ENCODE results near the gene PCCA.
"Not testable (repeated sequence)": the region's sequence is repeated elsewhere in the genome, so short reads cannot be mapped to it uniquely, and the experiment has no call there.

PCCA gene

DNA sequence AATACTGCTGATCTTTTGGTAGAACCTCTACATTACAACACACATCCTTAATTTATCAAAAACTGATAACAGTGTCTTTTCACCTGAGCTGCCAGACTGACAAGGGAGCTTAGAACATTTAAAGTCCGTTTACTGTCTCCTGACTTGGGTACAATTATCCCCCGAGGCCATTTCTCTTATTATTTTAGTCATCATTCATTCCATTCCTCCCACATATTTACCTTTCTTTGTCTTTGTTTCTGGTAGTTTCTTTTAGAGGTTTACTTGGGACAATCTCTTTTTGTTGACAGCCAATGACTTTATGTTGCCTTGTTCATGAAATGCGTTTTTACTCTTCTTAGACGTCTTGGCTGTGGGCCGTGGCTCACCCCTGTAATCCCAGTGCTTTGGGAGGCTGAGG is 186.9 kb downstream of the PCCA start:
- H3K4me3 ChIP-seq: no peak overlapping the region
- no peaks in the 10 kb centered on the region for H3K27me3 ChIP-seq (ENCODE audit: low read depth)
- no peaks in the 10 kb centered on the region for H3K36me3 ChIP-seq (replicated peaks)
- peak in 1 of 2 experiments; percentile 21 for DNase-seq (ENCODE audit: low spot score in 2 of 2)
- H3K4me1 ChIP-seq: no peaks in the 10 kb centered on the region
- in situ Hi-C loops (cut with MboI; ENCODE audit: low sequenced_read_pairs): no loop called here
- no peaks in the 10 kb centered on the region for H3K9me3 ChIP-seq

DNA sequence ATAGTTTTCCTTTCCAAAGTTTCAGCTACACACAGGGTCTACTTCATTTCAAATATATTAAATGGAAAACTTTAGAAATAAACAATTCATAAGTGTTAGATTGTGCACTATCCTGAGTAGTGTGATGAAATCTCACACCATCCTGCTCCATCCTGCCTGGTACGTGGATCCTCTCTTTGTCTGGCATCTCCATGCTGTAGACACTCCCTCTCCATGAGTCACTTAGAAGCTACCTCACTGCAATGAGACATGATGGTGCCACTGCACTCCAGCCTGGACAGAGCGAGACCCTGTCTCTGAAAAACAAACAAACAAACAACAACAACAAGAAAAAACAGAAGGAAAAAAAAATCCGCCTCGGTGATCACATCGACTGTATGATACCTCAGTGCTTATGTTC is 191.8 kb downstream of the PCCA start:
- no peak for DNase-seq (ENCODE audit: low spot score in 2 of 2)
- no peaks in the 10 kb centered on the region for H3K27me3 ChIP-seq (ENCODE audit: low read depth)
- in situ Hi-C loops (cut with MboI; ENCODE audit: low sequenced_read_pairs): no loop called here
- no peaks in the 10 kb centered on the region for H3K4me1 ChIP-seq
- no peak overlapping the region for H3K4me3 ChIP-seq
- no peaks in the 10 kb centered on the region for H3K36me3 ChIP-seq (replicated peaks)
- no peaks in the 10 kb centered on the region for H3K9me3 ChIP-seq

DNA sequence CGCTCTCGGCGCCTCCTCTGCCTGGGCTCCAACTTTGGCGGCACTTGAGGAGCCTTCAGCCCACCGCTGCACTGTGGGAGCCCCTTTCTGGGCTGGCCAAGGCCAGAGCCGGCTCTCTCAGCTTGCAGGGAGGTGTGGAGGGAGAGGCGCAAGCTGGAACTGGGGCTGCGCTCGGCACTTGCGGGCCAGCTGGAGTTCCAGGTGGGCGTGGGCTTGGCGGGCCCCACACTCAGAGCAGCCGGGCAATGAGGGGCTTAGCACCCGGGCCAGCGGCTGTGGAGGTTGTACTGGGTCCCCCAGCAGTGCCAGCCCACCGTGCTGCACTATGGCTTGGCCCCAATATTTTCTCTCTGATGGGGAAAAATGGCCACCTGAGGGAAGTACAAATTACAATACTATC is 193.4 kb downstream of the PCCA start:
- H3K36me3 ChIP-seq (replicated peaks); H3K9me3 ChIP-seq; H3K27me3 ChIP-seq (ENCODE audit: low read depth); H3K4me3 ChIP-seq; in situ Hi-C loops (cut with MboI; ENCODE audit: low sequenced_read_pairs); DNase-seq (ENCODE audit: low spot score in 2 of 2); H3K4me1 ChIP-seq: not testable (repeated sequence)

DNA sequence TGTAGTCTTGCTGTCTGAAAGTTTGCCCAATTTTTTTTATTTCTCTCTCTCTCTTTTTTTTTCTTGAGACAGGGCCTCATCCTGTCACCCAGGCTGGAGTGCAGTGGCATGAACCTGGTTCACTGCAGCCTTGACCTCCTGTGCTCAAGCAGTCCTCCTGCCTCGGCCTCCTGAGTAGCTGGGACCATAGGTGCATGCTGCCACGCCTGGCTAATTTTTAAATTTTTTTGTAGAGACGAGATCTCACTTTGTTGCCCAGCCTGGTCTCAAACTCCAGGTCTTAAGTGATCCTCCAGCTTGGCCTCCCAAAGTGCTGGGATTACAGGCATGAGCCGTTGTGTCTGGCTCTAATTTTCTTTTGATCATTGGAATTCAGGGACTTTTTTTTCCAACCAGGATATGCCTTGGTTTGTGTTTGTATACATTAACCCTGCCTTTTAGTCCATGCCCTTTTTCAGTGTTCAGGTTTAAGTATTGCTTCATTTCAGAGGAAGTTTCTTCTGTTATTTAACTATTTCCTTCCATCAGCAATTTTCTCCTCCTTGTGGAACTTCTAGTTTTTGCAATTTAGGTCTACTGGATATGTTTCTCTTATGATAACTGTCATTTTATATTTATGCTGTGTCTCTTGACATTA is 201.4 kb downstream of the PCCA start:
- Histone ChIP-seq H3K4me1 (no peaks in the 10 kb centered on the region), H3K27me3 (ENCODE audit: low read depth) (no peaks in the 10 kb centered on the region), H3K36me3 (replicated peaks) (no peaks in the 10 kb centered on the region), H3K9me3 (no peaks in the 10 kb centered on the region), H3K4me3 (no peak overlapping the region)
- in situ Hi-C loops (cut with MboI; ENCODE audit: low sequenced_read_pairs): no loop called here
- no peak for DNase-seq (ENCODE audit: low spot score in 2 of 2)

DNA sequence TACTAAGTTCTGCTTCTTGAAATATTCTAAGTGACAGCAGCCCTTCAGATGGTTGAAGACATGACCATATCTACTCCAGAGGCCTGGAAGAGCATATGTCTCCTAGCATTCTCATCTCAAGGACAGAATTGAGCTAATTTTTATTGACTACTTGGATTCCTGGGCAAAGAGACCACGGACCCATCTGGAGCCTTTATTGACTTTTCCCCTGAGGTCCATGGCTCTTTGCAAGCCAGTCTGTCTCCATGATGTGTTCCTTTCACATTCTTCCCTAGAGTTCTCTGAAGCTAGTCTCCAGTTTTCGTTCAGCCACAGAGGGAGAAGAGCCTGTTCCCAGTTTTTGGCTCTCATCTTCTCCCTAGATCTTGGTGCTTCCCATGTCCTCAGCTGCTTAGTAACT is 202.7 kb downstream of the PCCA start:
- Histone ChIP-seq H3K27me3 (ENCODE audit: low read depth) (no peaks in the 10 kb centered on the region), H3K4me1 (no peaks in the 10 kb centered on the region), H3K36me3 (replicated peaks) (no peaks in the 10 kb centered on the region), H3K4me3 (no peak overlapping the region), H3K9me3 (no peaks in the 10 kb centered on the region)
- no peak for DNase-seq (ENCODE audit: low spot score in 2 of 2)
- in situ Hi-C loops (cut with MboI; ENCODE audit: low sequenced_read_pairs): no loop called here

DNA sequence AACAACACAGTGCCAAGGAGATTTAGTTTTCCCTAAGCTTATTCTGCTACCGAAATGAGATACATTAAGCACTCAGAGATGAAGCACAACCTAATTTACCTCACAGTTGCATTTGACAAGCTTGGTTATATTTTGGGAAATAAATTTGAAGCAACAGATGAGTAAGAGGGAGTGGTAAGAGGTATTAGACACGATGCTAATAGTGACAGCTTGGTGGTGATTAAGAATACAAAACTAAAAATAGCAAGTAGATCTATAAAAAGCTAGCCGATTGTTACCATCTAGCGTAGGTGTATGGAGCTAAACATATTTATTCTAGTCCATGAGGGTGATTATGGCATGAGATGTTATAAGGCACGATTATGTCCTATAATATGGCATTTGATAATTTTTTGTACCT is 208.5 kb downstream of the PCCA start:
- Histone ChIP-seq H3K4me1 (peaks cover 9% of the 10 kb centered on the region), H3K27me3 (ENCODE audit: low read depth) (no peaks in the 10 kb centered on the region), H3K9me3 (no peaks in the 10 kb centered on the region), H3K36me3 (replicated peaks) (no peaks in the 10 kb centered on the region), H3K4me3 (no peak overlapping the region)
- no peak for DNase-seq (ENCODE audit: low spot score in 2 of 2)
- in situ Hi-C loops (cut with MboI; ENCODE audit: low sequenced_read_pairs): no loop called here

DNA sequence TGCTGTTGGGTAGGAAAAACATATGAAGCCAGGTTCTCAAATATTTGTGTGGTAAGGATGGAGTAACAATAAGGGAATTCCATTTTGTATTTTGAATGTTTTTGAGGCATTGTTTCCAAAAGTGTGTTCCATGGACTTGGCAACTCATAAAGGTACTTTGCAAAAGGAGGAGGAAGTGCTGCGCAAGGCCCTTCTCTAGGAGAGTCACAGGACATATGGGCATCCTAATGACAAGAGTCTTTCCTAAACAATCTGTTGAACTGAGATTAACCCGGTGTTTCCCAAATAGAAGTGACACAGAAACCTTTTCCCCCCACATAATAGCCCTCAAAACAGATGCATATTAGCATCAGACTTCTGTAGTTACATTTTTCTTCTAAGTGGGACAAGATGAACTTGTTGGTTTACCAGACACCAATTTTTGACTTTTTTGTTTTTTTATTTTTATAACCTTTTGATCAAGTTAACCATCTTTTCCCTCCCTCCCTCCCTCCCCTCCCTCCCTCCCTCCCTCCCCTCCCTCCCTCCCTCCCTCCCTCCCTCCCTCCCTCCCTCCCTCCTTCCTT is 209.3 kb downstream of the PCCA start:
- in situ Hi-C loops (cut with MboI; ENCODE audit: low sequenced_read_pairs): no loop called here
- Histone ChIP-seq H3K27me3 (ENCODE audit: low read depth) (no peaks in the 10 kb centered on the region), H3K9me3 (no peaks in the 10 kb centered on the region), H3K4me3 (no peak overlapping the region), H3K36me3 (replicated peaks) (no peaks in the 10 kb centered on the region; the same call in 1 of the 2 replicates), H3K4me1 (peaks cover 9% of the 10 kb centered on the region)
- DNase-seq (ENCODE audit: low spot score in 2 of 2): no peak

DNA sequence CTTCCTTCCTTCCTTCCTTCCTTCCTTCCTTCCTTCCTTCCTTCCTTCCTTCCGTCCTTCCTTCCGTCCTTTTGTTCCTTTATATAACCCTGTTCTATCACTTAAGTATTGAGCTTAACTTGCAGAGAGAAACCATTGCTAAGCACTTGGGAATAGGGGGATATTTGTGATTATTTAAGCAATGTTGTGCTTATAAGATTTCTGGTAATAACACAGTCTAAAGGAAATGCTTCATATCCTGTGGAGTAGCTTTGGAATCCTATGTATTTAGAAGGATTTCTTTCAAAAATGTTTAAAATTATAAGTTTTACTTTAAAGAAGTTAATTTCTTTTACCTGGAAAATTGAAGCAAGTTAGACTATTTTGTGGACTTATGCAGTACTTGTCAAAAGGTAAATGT is 209.8 kb downstream of the PCCA start:
- Histone ChIP-seq H3K4me1 (peaks cover 9% of the 10 kb centered on the region), H3K36me3 (replicated peaks) (no peaks in the 10 kb centered on the region; the same call in 1 of the 2 replicates), H3K27me3 (ENCODE audit: low read depth) (no peaks in the 10 kb centered on the region), H3K9me3 (no peaks in the 10 kb centered on the region), H3K4me3 (no peak overlapping the region)
- in situ Hi-C loops (cut with MboI; ENCODE audit: low sequenced_read_pairs): no loop called here
- no peak for DNase-seq (ENCODE audit: low spot score in 2 of 2)

DNA sequence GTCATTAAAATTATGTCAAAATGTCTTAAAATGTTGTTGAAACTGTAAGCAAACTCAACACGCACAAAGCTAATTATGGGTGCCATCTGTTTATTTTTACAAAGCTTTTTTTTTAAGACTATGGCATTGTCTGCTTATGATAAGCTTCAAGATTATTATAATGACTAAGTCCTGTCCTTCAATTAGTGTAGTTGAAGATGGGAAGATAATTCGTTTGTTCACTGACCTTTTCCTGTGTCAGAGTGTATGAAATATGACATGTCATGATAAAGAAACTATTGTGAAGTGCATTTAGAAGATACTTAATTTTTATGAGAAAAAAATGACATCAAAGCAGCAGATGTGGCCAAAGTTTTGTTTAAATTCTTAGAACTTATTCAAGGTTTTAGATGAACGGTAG is 211.3 kb downstream of the PCCA start:
- Histone ChIP-seq H3K4me3 (no peak overlapping the region), H3K36me3 (replicated peaks) (no peaks in the 10 kb centered on the region; the same call in 1 of the 2 replicates), H3K9me3 (no peaks in the 10 kb centered on the region), H3K4me1 (peaks cover 9% of the 10 kb centered on the region), H3K27me3 (ENCODE audit: low read depth) (no peaks in the 10 kb centered on the region)
- DNase-seq (ENCODE audit: low spot score in 2 of 2): no peak
- in situ Hi-C loops (cut with MboI; ENCODE audit: low sequenced_read_pairs): no loop called here

DNA sequence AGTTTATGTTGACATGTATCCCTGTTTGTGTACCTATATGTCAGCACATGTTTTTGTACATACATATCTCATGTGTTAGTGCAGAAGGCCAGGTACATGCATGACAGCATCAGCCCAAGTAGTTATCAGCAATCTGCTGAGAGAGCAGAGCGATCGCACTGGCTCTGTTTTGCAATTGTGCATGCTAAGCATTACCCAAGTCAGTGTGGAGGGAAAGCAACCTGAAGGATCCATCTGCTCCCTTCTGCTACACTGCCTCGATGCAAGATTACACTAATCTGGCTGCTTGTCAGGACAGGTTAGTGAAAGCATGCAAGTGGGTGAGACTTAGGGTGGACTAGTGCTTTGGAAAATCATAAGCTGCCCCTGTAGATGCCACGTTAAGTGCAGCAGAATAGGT is 211.8 kb downstream of the PCCA start:
- Histone ChIP-seq H3K4me3 (no peak overlapping the region), H3K4me1 (peaks cover 9% of the 10 kb centered on the region), H3K27me3 (ENCODE audit: low read depth) (no peaks in the 10 kb centered on the region), H3K36me3 (replicated peaks) (no peaks in the 10 kb centered on the region; the same call in 1 of the 2 replicates), H3K9me3 (no peaks in the 10 kb centered on the region)
- in situ Hi-C loops (cut with MboI; ENCODE audit: low sequenced_read_pairs): no loop called here
- DNase-seq (ENCODE audit: low spot score in 2 of 2): no peak

DNA sequence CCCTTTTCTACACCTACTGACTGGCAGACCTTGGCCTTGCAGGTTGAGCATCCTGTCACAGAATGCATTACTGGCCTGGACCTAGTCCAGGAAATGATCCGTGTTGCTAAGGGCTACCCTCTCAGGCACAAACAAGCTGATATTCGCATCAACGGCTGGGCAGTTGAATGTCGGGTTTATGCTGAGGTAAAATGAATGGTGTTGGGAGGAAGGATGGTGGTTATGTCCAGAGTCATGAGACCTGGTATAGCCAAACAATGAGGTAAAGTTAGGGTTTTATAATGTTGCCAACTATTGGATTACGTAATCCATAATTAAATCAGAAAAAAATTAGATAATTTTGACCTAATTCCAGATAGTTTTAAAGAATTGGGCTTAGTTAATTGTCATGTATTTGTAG is 212.5 kb downstream of the PCCA start:
- in situ Hi-C loops (cut with MboI; ENCODE audit: low sequenced_read_pairs): no loop called here
- H3K36me3 ChIP-seq (replicated peaks): no peaks in the 10 kb centered on the region; the same call in 1 of the 2 replicates
- H3K4me3 ChIP-seq: no peak overlapping the region
- no peak for DNase-seq (ENCODE audit: low spot score in 2 of 2)
- peaks cover 9% of the 10 kb centered on the region for H3K4me1 ChIP-seq
- no peaks in the 10 kb centered on the region for H3K27me3 ChIP-seq (ENCODE audit: low read depth)
- H3K9me3 ChIP-seq: no peaks in the 10 kb centered on the region

DNA sequence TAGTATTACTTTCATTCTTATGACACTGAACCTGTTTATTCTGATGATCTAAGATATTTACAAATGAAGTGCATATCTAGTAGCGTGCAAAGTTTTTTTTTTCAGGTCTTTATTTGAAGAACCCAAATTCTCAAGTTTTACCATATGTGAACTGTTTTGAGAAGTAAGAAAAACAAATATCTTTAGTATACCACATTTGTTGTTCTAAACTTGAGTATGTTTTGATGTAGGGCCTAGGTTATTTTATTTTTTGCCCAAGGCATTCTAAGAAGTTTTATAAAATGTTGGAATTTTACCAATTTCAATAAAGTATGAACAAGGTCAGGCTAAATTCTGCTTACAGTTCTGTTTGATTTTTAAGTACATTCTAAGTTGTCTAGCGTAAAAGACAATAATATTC is 213.5 kb downstream of the PCCA start:
- DNase-seq (ENCODE audit: low spot score in 2 of 2): no peak
- Histone ChIP-seq H3K36me3 (replicated peaks) (no peaks in the 10 kb centered on the region; the same call in 1 of the 2 replicates), H3K9me3 (no peaks in the 10 kb centered on the region), H3K4me3 (no peak overlapping the region), H3K4me1 (peaks cover 9% of the 10 kb centered on the region), H3K27me3 (ENCODE audit: low read depth) (no peaks in the 10 kb centered on the region)
- in situ Hi-C loops (cut with MboI; ENCODE audit: low sequenced_read_pairs): no loop called here

DNA sequence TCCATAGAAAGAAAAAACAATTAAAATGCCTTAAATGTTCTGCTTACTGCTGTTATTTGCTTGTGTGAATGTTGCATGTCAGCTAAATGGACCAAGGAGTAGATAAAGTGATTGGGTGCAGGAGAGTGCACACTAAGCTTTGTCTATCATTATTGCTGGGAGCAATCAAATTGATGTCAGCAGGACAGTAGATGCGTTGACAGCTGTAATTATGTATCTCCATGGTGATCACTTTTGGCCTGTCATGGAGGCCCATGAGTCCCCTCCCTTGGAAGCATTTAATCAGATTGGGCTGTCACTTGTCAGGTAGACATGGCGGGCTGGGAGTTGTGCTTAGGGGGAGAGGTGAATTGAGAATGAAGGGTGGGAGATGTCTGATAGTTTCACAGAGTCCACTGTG is 215.3 kb downstream of the PCCA start:
- H3K36me3 ChIP-seq (replicated peaks): no peaks in the 10 kb centered on the region; the same call in 1 of the 2 replicates
- in situ Hi-C loops (cut with MboI; ENCODE audit: low sequenced_read_pairs): no loop called here
- DNase-seq (ENCODE audit: low spot score in 2 of 2): no peak
- H3K27me3 ChIP-seq (ENCODE audit: low read depth): no peaks in the 10 kb centered on the region
- no peak overlapping the region for H3K4me3 ChIP-seq
- no peaks in the 10 kb centered on the region for H3K9me3 ChIP-seq
- H3K4me1 ChIP-seq: no peaks in the 10 kb centered on the region

DNA sequence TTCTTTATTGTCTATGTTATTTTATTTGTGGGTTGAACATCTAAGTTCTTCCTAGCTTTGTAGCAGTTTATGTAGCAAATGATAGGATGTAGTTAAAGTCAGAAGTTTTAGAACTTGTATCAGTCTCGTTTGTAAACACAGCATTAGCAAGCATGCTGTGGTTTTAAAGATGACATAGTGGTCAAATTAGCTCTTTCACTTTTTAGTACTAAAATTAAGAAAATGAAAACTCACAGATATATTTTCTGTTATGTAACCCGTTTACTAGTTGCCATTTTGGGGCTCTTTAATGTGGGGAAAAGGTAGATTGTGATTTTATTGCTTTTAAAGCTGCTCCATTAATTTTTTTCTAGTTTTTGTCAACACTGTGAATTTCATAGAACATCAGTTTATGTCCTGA is 216.5 kb downstream of the PCCA start:
- Histone ChIP-seq H3K27me3 (ENCODE audit: low read depth) (no peaks in the 10 kb centered on the region), H3K4me1 (no peaks in the 10 kb centered on the region), H3K9me3 (no peaks in the 10 kb centered on the region), H3K4me3 (no peak overlapping the region), H3K36me3 (replicated peaks) (no peaks in the 10 kb centered on the region; the same call in 1 of the 2 replicates)
- DNase-seq (ENCODE audit: low spot score in 2 of 2): no peak
- in situ Hi-C loops (cut with MboI; ENCODE audit: low sequenced_read_pairs): no loop called here

DNA sequence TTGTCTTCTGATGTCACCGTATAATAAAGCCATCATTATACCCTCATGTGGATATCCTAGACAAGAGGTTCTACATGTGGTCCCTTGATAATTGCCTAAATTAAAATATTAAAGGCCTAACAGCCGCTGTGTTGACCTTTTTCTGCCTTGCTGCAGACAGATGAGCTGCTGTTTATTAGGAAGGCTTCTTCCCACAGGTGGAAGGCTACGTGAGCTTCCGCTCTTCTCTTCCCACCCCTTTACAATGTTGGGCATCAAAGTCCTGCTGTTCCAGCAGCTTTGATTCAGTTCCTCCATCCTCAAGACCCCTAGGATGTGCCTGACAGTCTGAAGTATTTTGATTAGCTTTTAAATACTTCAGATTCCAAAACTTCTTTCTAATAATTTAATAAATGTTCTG is 217.1 kb downstream of the PCCA start:
- H3K27me3 ChIP-seq (ENCODE audit: low read depth): no peaks in the 10 kb centered on the region
- DNase-seq (ENCODE audit: low spot score in 2 of 2): no peak
- no peaks in the 10 kb centered on the region for H3K4me1 ChIP-seq
- in situ Hi-C loops (cut with MboI; ENCODE audit: low sequenced_read_pairs): no loop called here
- H3K36me3 ChIP-seq (replicated peaks): no peaks in the 10 kb centered on the region; the same call in 1 of the 2 replicates
- no peak overlapping the region for H3K4me3 ChIP-seq
- H3K9me3 ChIP-seq: no peaks in the 10 kb centered on the region

All from HAP-1 (cell line).